Esophagus muscularis mucosa (tissue), 4 donors: ENCODE results near the gene DDX24. TPM values are rescaled to one million over a fixed set of nuclear protein-coding genes. Genes with fewer than 3 reads are reported as not detected.

Source experiments
- DNase-seq: peaks from one replicate; pipeline ENCODE4 v3.0.0-alpha.2; 2017; ENCODE audit errors: extremely low spot score
- H3K27ac ChIP-seq, 4 donors: fragments of 200-600 bp; sonication (generic); replicated peaks in 1 of 4; 1 replicate in 3 of 4; 2 replicates in 1 of 4; pipeline ENCODE4 v1.5.1; 2016 to 2019; ENCODE audit warnings: mild to moderate bottlenecking in 1 of 4
- H3K27me3 ChIP-seq, 4 donors: fragments of 200-600 bp; sonication (generic); one replicate each; pipeline versions ENCODE4 v1.5.1 to v1.6.0; 2016 to 2019
- H3K36me3 ChIP-seq, 4 donors: fragments of 200-600 bp; sonication (generic); one replicate each; pipeline ENCODE4 v1.5.1; 2016 to 2019
- H3K4me1 ChIP-seq, 4 donors: fragments of 200-600 bp; sonication (generic); one replicate each; pipeline ENCODE4 v1.5.1; 2016 to 2019
- H3K4me3 ChIP-seq, 4 donors: fragments of 200-600 bp; sonication (generic); 1 replicate in 2 of 4; 2 replicates in 2 of 4; pipeline ENCODE4 v1.5.1; 2016 to 2019; ENCODE audit warnings: mild to moderate bottlenecking in 4 of 4, moderate library complexity in 1 of 4
- H3K9me3 ChIP-seq, 4 donors: fragments of 200-600 bp; sonication (generic); 1 replicate in 3 of 4; 2 replicates in 1 of 4; pipeline ENCODE4 v1.5.1; 2016 to 2019
- CTCF ChIP-seq, 3 experiments: fragments of 200-600 bp in 2 of 3; fragments of 450-650 bp in 1 of 3; sonication (generic) in 2 of 3; IDR thresholded peaks; one replicate each; pipeline ENCODE4 v1.5.1; 2017 to 2019; ENCODE audit warnings: antibody characterized with exemption in 3 of 3, mild to moderate bottlenecking in 2 of 3, moderate library complexity in 1 of 3
- EP300 ChIP-seq: sonication (generic); formaldehyde crosslinking; IDR thresholded peaks from one replicate; pipeline ENCODE4 v1.6.1; 2017; ENCODE audit warnings: antibody characterized with exemption
- POLR2A ChIP-seq: fragments of 450-650 bp; IDR thresholded peaks from one replicate; pipeline ENCODE4 v1.6.1; 2017; ENCODE audit warnings: antibody characterized with exemption, moderate library complexity, mild to moderate bottlenecking, low read depth
- POLR2AphosphoS5 ChIP-seq, 2 donors: sonication (generic); formaldehyde crosslinking; IDR thresholded peaks; one replicate each; pipeline ENCODE4 v1.6.1; 2017; ENCODE audit warnings: antibody characterized with exemption in 2 of 2
- WGBS: methylation state at CpG from one replicate; pipeline ENCODE4 v1.1.5; 2018; 5-methylcytosine and 5-hydroxymethylcytosine counted together
- intact Hi-C: fragments of 100-400 bp; cut with DNase I; formaldehyde crosslinking; loops from one replicate; pipeline ENCODE4 v1.15.1; 2023
- total RNA-seq, 4 donors: library from RNA; depleted of rRNA; stranded (reverse); fragments of >200 nt; gene quantifications; one replicate each; pipeline versions ENCODE4 v1.1.0 to v1.2.1, GENCODE V29; 2016

Gene DDX24
- total RNA-seq, 4 donors from 2014 or later, result 142 to 215 (median 176) TPM

GRCh38 chr14:94019329-94019728 lies 61.7 kb downstream of the DDX24 start:
- H3K4me3 ChIP-seq, result no peak overlapping the region
- 87% methylated on average over 6 of the region's 6 CpGs for WGBS
- H3K36me3 ChIP-seq, result no peaks in the 10 kb centered on the region
- H3K4me1 ChIP-seq, result no peaks in the 10 kb centered on the region
- no peak for DNase-seq
- no peaks in the 10 kb centered on the region for H3K27me3 ChIP-seq
- intact Hi-C loops, result no loop called here
- H3K9me3 ChIP-seq, result no peaks in the 10 kb centered on the region
- TF ChIP-seq POLR2A (no peak), CTCF (IDR thresholded peaks at IDR 0.05) (no peak), POLR2AphosphoS5 (IDR thresholded peaks at IDR 0.05) (no peak), EP300 (no peak)
- no peak overlapping the region for H3K27ac ChIP-seq

GRCh38 chr14:94018308-94018707 lies 62.7 kb downstream of the DDX24 start:
- no peak overlapping the region for H3K4me3 ChIP-seq
- TF ChIP-seq EP300 (no peak), CTCF (IDR thresholded peaks at IDR 0.05) (no peak), POLR2A (no peak), POLR2AphosphoS5 (IDR thresholded peaks at IDR 0.05) (no peak)

GRCh38 chr14:94016446-94016976 lies 64.5 kb downstream of the DDX24 start:
- WGBS, result 92% methylated on average over 7 of the region's 8 CpGs
- no peak for DNase-seq

More at GRCh38 chr14:94018308-94018707, 62.7 kb downstream of the DDX24 start:
- Histone ChIP-seq H3K9me3 (no peaks in the 10 kb centered on the region), H3K27me3 (no peaks in the 10 kb centered on the region), H3K4me1 (no peaks in the 10 kb centered on the region), H3K36me3 (no peaks in the 10 kb centered on the region), H3K27ac (no peak overlapping the region)
- 71% methylated on average over 8 of the region's 8 CpGs for WGBS
- intact Hi-C loops, result no loop called here
- DNase-seq, result no peak

GRCh38 chr14:94015223-94015622 lies 65.8 kb downstream of the DDX24 start:
- H3K27ac ChIP-seq, result no peak overlapping the region
- peaks cover 0 to 4% (median 0%) of the 10 kb centered on the region in 4 donors for H3K4me1 ChIP-seq
- TF ChIP-seq POLR2A, result no peak
- TF ChIP-seq CTCF (IDR thresholded peaks at IDR 0.05), result no peak
- TF ChIP-seq EP300, result no peak
- no peak for TF ChIP-seq POLR2AphosphoS5 (IDR thresholded peaks at IDR 0.05)
- no peaks in the 10 kb centered on the region for H3K9me3 ChIP-seq
- intact Hi-C loops, result no loop called here
- DNase-seq, result no peak
- WGBS, result 76% methylated on average over 2 of the region's 2 CpGs
- no peaks in the 10 kb centered on the region for H3K36me3 ChIP-seq
- no peak overlapping the region for H3K4me3 ChIP-seq
- no peaks in the 10 kb centered on the region for H3K27me3 ChIP-seq

More at GRCh38 chr14:94016446-94016976, 64.5 kb downstream of the DDX24 start:
- Histone ChIP-seq H3K27ac (no peak overlapping the region), H3K4me1 (peaks cover 0 to 4% (median 0%) of the 10 kb centered on the region in 4 donors), H3K4me3 (no peak overlapping the region), H3K36me3 (no peaks in the 10 kb centered on the region), H3K27me3 (no peaks in the 10 kb centered on the region), H3K9me3 (no peaks in the 10 kb centered on the region)
- TF ChIP-seq POLR2AphosphoS5 (IDR thresholded peaks at IDR 0.05) (no peak), EP300 (no peak), POLR2A (no peak), CTCF (IDR thresholded peaks at IDR 0.05) (no peak)
- intact Hi-C loops, result no loop called here

GRCh38 chr14:94014382-94014781 lies 66.6 kb downstream of the DDX24 start:
- Histone ChIP-seq H3K4me1 (peaks cover 0 to 8% (median 5%) of the 10 kb centered on the region in 4 donors), H3K9me3 (no peaks in the 10 kb centered on the region), H3K27me3 (no peaks in the 10 kb centered on the region), H3K27ac (no peak overlapping the region), H3K4me3 (no peak overlapping the region), H3K36me3 (no peaks in the 10 kb centered on the region)
- no peak for DNase-seq
- WGBS, result 62% methylated on average over 6 of the region's 6 CpGs
- intact Hi-C loops, result no loop called here
- no peak for TF ChIP-seq CTCF (IDR thresholded peaks at IDR 0.05)
- no peak for TF ChIP-seq POLR2AphosphoS5 (IDR thresholded peaks at IDR 0.05)
- no peak for TF ChIP-seq EP300
- TF ChIP-seq POLR2A, result no peak
